Urinary bladder (tissue), 4 donors: ENCODE results near the gene PIK3R3. TPM values are rescaled to one million over a fixed set of nuclear protein-coding genes. Genes with fewer than 3 reads are reported as not detected.
A peak's percentile ranks its signal among the peaks of the same experiment; 100 is the strongest.

Source experiments
- DNase-seq: peaks from one replicate; pipeline ENCODE4 v3.0.0-alpha.2; 2015; ENCODE audit errors: extremely low spot score
- H3K27ac ChIP-seq: one replicate; pipeline ENCODE4 v1.5.1; 2013; ENCODE audit warnings: low read depth, mild to moderate bottlenecking, moderate library complexity
- H3K36me3 ChIP-seq: one replicate; pipeline ENCODE4 v1.6.1; 2013; ENCODE audit warnings: mild to moderate bottlenecking, moderate library complexity; ENCODE audit not compliant: insufficient read depth
- H3K4me1 ChIP-seq: one replicate; pipeline ENCODE4 v1.6.1; 2013; ENCODE audit warnings: mild to moderate bottlenecking, moderate library complexity; ENCODE audit not compliant: insufficient read depth
- H3K4me3 ChIP-seq: one replicate; pipeline ENCODE4 v1.5.1; 2013; ENCODE audit warnings: low read depth, low read length
- WGBS: extraction: QIAGEN DNeasy Blood & Tissue Kit; methylation state at CpG from one replicate; pipeline ENCODE4 v1.1.7; 2013; 5-methylcytosine and 5-hydroxymethylcytosine counted together
- polyA plus RNA-seq: library from polyadenylated mRNA; stranded (reverse); fragments of 200-250 nt; gene quantifications from one replicate; pipeline ENCODE4 v1.2.3, GENCODE V29; 2013
- total RNA-seq: library from RNA; depleted of rRNA; stranded (reverse); fragments of >200 nt; gene quantifications from one replicate; pipeline ENCODE4 v1.2.3, GENCODE V29; 2014
- donor health status: healthy with polysubstance abuse.
- donor health status: healthy.

PIK3R3 gene
- total and polyA plus RNA-seq, 2 donors, result 16.2 to 24.7 TPM

- Histone ChIP-seq H3K36me3 (no peaks in the 10 kb centered on the region), H3K27ac (no peak overlapping the region), H3K4me3 (no peak overlapping the region), H3K4me1 (no peaks in the 10 kb centered on the region)
- 89% methylated on average over 3 of the region's 3 CpGs for WGBS
- no peak for DNase-seq
Observed at GRCh38 chr1:46169811-46170454, 37.5 kb upstream of the PIK3R3 start.

GRCh38 chr1:46168477-46168876 is 36.0 kb upstream of the PIK3R3 start:
- no peaks in the 10 kb centered on the region for H3K4me1 ChIP-seq

GRCh38 chr1:46166521-46167462 is 34.4 kb upstream of the PIK3R3 start:
- no peak for DNase-seq
- Histone ChIP-seq H3K27ac (peak overlapping the region; percentile 56), H3K4me3 (peak overlapping the region; percentile 49), H3K4me1 (no peaks in the 10 kb centered on the region), H3K36me3 (no peaks in the 10 kb centered on the region)
- WGBS, result 13% methylated on average over 47 of the region's 47 CpGs

More at GRCh38 chr1:46168477-46168876, 36.0 kb upstream of the PIK3R3 start:
- no peak for DNase-seq
- H3K36me3 ChIP-seq, result no peaks in the 10 kb centered on the region
- H3K4me3 ChIP-seq, result no peak overlapping the region
- WGBS, result 70% methylated on average over 1 of the region's 1 CpG
- no peak overlapping the region for H3K27ac ChIP-seq

- 92% methylated on average over 1 of the region's 1 CpG for WGBS
- no peaks in the 10 kb centered on the region for H3K4me1 ChIP-seq
- no peak overlapping the region for H3K27ac ChIP-seq
- no peak overlapping the region for H3K4me3 ChIP-seq
- no peak for DNase-seq
- H3K36me3 ChIP-seq, result no peaks in the 10 kb centered on the region
Observed at GRCh38 chr1:46160212-46160611, 27.8 kb upstream of the PIK3R3 start.

- WGBS, result 67% methylated on average over 3 of the region's 3 CpGs
- H3K4me3 ChIP-seq, result no peak overlapping the region
- no peaks in the 10 kb centered on the region for H3K4me1 ChIP-seq
- no peaks in the 10 kb centered on the region for H3K36me3 ChIP-seq
- H3K27ac ChIP-seq, result no peak overlapping the region
- no peak for DNase-seq
Observed at GRCh38 chr1:46159516-46159915, 27.1 kb upstream of the PIK3R3 start.

DNA sequence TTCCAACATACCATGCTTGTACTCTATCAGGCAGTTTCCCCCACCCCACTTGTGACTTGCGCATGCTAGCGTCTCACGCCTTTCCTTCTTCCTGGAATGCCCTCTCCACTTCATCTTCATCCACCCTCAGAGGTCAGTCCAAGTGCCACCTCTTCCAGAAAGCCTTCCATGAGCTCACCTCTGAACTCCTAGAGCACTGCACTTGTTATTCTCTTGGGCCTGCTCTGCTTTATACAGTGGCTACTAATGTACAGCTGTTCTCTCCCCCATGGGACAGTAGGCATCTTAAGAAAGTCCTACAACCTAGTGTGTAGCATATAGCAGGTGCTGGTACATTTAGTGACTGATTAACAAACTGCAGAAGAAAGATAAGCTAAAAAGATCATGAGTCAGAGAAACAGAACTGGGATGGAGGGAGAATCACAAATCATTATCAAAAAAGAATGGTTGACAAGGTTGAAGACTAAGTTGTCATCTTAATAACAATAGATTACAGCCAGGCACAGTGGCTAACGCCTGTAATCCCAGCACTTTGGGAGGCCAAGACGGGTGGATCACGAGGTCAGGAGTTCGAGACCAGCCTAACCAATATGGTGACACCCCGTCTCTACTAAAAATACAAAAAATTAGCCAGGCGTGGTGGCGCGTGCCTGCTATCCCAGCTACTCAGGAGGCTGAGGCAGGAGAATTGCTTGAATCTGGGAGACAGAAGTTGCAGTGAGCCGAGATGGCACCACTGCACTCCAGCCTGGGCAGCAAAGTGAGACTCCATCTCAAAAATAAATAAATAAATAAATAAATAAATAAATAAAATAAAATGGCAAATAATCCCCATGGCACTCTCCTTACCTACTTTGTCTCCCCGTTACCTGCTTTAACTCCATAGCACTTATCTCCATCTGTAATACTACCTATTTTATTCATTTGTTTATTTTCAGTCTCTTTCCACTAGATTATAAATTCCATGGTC is 26.2 kb upstream of the PIK3R3 start:
- WGBS, result 92% methylated on average over 13 of the region's 13 CpGs
- Histone ChIP-seq H3K4me1 (no peaks in the 10 kb centered on the region), H3K36me3 (no peaks in the 10 kb centered on the region), H3K27ac (no peak overlapping the region), H3K4me3 (no peak overlapping the region)
- DNase-seq, result no peak

- no peak overlapping the region for H3K27ac ChIP-seq
- DNase-seq, result no peak
- H3K4me1 ChIP-seq, result no peaks in the 10 kb centered on the region
- no peak overlapping the region for H3K4me3 ChIP-seq
- WGBS, result 87% methylated on average over 1 of the region's 1 CpG
- no peaks in the 10 kb centered on the region for H3K36me3 ChIP-seq
Observed at GRCh38 chr1:46157916-46158311, 25.5 kb upstream of the PIK3R3 start.

GRCh38 chr1:46153732-46154131 is 21.3 kb upstream of the PIK3R3 start:
- no peak overlapping the region for H3K27ac ChIP-seq
- 95% methylated on average over 1 of the region's 1 CpG for WGBS

GRCh38 chr1:46153228-46153627 is 20.8 kb upstream of the PIK3R3 start:
- WGBS, result 93% methylated on average over 1 of the region's 1 CpG

More at GRCh38 chr1:46153732-46154131, 21.3 kb upstream of the PIK3R3 start:
- Histone ChIP-seq H3K36me3 (no peaks in the 10 kb centered on the region), H3K4me1 (no peaks in the 10 kb centered on the region), H3K4me3 (no peak overlapping the region)
- no peak for DNase-seq

DNA sequence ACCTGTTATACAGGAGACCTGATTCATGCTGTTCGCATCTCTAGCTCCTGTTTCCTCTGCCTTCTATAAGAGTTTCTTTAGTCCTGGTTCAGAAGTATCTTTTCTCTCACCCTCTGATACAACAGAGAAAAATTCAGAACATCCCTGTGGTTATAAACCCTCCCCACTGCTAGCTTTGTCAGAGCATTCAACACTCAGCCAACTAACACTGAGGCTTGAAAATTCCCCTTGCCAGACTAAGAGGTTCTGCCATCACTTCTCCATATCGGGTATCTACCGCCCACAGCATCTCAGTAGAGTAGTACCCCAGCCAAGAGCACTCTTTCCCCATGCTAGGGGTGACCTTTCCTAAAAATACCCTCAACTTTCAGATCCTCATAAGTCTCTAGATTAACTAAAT is 19.6 kb upstream of the PIK3R3 start:
- H3K27ac ChIP-seq, result no peak overlapping the region
- DNase-seq, result no peak
- H3K36me3 ChIP-seq, result no peaks in the 10 kb centered on the region
- 88% methylated on average over 3 of the region's 3 CpGs for WGBS
- no peak overlapping the region for H3K4me3 ChIP-seq
- no peaks in the 10 kb centered on the region for H3K4me1 ChIP-seq

More at GRCh38 chr1:46153228-46153627, 20.8 kb upstream of the PIK3R3 start:
- no peaks in the 10 kb centered on the region for H3K4me1 ChIP-seq
- H3K27ac ChIP-seq, result no peak overlapping the region
- no peaks in the 10 kb centered on the region for H3K36me3 ChIP-seq
- no peak for DNase-seq
- no peak overlapping the region for H3K4me3 ChIP-seq

- no peaks in the 10 kb centered on the region for H3K4me1 ChIP-seq
- 90% methylated on average over 2 of the region's 2 CpGs for WGBS
- H3K27ac ChIP-seq, result no peak overlapping the region
- DNase-seq, result no peak
- no peak overlapping the region for H3K4me3 ChIP-seq
- no peaks in the 10 kb centered on the region for H3K36me3 ChIP-seq
Observed at GRCh38 chr1:46150085-46150484, 17.7 kb upstream of the PIK3R3 start.

DNA sequence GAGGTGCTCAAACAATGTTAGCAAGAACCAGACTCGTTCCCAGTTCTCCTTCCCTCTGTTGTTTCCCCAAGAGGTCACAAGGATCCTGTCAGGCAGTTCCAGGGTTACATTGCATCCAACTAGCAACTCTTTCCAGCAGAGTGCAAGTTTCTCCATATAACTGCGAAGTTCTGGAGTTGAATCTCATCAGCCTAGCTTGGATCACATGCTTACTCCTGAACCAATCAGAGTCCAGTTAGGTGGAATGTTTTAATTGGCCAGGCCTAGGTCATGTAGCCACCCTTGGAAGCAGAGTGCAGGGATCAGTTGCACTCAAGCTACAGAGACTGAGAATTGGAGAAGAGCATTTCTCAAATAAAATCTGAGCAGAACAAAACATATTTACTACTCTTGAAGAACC is 15.9 kb upstream of the PIK3R3 start:
- WGBS, result 66% methylated on average over 2 of the region's 2 CpGs
- Histone ChIP-seq H3K4me1 (no peaks in the 10 kb centered on the region), H3K36me3 (no peaks in the 10 kb centered on the region), H3K4me3 (no peak overlapping the region), H3K27ac (no peak overlapping the region)
- no peak for DNase-seq

DNA sequence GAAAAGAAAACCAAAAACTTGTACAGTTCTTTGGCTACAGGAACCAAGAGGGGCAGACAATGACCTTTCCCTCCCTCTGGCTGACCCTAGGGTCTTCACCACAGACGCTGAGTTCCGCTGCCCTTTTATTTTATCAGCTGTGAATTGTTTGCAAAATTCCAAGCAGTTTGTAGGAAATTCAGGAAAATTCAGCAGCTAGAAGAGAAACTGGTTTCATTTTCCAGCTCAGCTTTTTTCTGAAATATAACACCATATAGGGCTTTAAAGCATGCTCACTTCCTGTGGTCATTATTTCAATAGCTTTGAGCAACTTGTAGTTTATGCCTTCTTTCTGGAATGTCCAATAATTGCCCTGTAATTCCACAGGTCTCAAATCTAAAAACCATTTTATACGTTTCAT is 5.5 kb upstream of the PIK3R3 start:
- H3K27ac ChIP-seq, result no peak overlapping the region
- H3K36me3 ChIP-seq, result no peaks in the 10 kb centered on the region
- H3K4me3 ChIP-seq, result peak overlapping the region; percentile 13
- WGBS, result 48% methylated on average over 3 of the region's 3 CpGs
- no peaks in the 10 kb centered on the region for H3K4me1 ChIP-seq
- no peak for DNase-seq
